GM18526 (cell line): ENCODE results near the gene RNF157.

Source experiments
- POLR2A ChIP-seq: IDR thresholded peaks from 3 replicates; pipeline ENCODE4 v1.6.1; 2011; ENCODE audit not compliant: insufficient read length; ENCODE audit errors: extremely low read depth

The RNF157 gene

DNA sequence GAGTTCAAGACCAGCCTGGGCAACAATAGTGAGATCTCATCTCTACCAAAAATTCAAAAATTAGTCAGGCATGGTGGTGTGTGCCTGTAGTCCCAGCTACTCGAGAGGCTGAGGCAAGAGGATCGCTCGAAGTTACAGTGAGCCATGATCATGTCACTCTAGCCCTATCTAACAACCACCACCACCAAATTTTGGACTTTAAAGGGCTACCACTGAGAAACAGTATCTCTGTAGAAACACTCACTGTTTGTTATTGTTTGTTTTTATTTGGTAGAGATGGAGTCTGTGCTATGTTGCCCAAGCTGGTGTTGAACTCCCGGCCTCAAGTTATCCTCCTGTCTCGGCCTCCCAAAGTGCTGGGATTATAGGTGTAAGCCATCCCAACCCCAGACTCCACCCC is 23.6 kb upstream of the RNF157 start:
- TF ChIP-seq POLR2A: no peak

GRCh38 chr17:76262732-76263344 is 22.5 kb upstream of the RNF157 start:
- no peak for TF ChIP-seq POLR2A

DNA sequence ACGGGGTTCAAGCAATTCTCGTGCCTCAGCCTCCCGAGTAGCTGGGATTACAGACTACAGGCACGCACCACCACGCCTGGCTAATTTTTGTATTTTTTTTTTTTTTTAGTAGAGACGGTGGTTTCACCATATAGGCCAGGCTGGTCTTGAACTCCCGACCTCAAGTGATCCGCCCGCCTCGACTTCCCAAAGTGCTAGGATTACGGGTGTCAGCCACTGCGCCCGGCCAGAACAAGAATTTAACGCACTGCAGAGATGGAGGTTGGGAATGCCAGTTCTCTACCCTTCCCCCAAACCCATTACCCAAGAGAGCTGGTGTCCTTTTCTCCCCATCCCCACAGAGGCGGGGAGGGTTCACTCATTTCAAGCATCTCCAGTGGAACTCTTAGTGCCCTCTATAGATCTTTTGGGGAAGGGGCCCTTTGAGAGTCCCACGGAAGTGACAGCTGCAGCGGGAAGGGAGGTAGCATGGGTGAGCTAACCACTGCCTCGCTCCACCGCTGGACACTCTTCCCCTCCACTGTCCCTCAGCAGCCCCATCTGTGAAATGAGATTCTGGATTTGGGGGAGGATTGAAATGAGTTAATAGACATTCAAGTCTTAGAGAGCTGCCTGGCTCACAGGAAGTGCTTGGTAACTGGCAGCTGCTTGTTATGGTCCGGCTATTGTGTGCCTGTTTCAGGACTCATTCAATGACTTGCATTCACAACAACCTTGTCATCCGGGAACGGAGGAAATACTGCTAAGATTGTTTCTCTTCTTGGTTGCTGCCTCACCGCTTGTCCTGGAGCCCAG is 21.3 kb upstream of the RNF157 start:
- TF ChIP-seq POLR2A: no peak

- TF ChIP-seq POLR2A: peak; percentile 27
Observed at GRCh38 chr17:76260669-76261068, 20.4 kb upstream of the RNF157 start.

DNA sequence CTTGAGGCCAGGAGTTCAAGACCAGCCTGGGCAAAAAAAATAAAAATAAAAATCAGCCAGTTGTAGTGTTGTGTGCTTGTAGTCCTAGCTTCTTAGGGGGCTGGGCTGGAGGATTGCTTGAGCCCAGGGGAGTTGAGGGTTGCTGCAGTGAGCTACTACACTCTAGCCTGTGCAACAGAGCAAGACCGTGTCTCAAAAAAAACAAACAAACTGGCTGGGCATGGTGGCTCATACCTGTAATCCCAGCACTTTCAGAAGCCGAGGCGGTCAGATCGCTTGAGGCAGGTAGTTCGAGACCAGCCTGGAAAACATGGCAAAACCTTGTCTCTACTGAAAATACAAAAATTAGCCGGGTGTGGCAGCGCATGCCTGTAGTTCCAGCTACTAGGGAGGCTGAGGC is 19.9 kb upstream of the RNF157 start:
- TF ChIP-seq POLR2A: no peak

DNA sequence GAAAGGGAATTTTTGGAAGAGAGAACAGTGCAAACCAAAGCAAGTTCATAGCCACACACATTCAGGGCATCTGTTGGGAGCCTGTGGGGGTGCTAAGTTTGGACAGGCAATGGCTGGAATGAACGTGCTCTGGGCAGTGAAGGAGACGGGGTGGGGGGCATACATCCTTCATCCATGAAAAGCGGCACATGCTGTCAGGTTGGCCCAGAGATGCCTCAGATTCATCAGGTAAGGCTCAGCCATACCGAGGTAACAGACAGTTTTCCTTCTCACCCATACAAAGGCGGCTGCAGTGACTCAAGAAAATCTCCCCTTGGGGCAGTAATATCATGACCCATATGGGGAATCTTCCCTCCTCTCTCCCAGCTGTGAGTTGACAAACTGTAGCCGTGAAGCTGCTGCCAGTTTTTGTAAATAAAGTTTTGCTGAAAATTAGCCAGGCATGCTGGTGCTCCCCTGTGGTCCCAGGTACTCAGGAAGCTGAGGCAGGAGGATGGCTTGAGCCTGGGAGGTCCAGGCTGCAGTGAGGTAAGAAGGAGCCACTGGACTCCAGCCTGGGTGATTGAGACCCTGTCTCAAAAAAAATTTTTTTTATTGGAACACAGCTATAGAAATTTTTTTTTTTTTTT is 15.6 kb upstream of the RNF157 start:
- no peak for TF ChIP-seq POLR2A

DNA sequence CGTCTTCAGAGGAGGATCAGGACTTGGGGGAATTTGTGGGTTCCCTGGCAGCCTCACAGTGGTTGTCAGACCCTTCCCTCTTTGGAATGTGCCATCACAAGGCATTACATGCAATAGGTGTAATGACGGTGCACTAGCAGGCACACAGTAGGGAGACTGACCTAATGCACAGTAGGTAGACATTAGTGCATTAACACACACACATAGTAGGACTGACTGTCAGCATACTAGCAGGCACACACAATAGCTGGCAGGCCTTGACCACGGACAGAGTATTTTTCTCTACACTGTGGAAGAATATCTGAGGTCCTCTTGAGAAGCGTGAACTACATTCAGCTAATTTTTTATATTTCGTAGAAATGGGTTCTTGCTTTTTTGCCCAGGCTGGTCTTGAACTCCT is 14.0 kb upstream of the RNF157 start:
- TF ChIP-seq POLR2A: no peak

- no peak for TF ChIP-seq POLR2A
Observed at GRCh38 chr17:76253841-76254240, 13.5 kb upstream of the RNF157 start.

DNA sequence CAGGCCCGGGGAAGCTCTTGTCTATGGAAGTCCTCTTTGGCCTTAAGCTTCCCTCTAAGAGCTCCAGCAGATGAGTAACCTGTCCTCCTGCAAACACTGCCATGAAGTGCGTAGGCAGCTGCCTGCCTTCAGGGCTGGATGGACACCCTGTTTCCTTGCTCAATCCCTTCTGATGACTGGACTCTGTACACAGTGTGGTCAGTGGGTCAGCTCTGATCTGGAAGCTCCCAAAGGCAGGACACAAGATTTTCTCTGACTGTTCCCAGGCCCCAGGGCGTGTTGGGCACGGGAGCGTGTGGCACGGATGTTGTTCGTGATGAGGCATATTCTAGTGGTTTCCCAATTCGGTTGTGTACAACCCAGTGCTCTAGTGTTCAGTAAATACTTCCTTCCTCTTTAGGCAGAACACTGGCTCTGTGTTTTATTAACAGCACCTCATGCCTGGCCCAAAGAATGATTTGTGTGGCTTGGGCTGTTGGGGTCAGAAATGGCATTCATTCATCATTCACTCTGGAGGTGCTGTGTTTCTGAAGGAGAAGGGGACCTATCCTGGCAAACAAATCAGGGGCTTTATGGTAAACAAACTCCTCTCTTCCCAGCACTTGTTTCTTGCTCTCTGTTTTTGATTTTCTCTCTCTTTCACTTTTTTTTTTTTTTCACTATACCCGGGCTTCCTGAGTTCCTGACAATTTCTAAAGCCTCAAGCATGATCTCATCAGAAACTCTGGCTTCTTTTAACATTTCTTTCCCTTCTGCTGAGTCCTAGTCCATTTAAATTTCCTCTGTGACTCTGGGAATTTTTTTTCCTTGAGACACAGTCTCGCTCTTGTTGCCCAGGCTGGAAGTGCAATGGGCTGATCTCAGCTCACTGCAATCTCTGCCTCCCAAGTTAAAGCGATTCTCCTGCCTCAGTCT is 12.0 kb upstream of the RNF157 start:
- no peak for TF ChIP-seq POLR2A

GRCh38 chr17:76251478-76252039 is 11.3 kb upstream of the RNF157 start:
- TF ChIP-seq POLR2A: no peak

DNA sequence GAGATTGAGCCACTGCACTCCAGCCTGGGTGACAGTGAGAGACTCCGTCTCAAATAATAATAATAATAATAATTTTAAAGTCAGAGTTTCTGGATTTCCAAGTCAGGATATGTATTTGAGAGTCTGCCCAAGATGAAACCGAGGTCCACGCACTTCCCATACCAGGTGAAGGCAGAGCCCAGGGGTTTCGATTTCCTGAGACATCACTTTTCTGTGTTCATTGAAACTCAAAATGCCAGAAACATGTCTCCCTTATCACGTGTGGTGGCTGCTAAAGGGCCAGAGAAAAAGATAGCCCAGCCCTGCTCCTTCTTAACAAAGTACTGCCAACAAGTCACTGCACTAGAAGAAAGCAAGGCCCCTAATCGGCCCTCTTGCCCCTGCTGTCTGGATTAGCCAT is 9.8 kb upstream of the RNF157 start:
- no peak for TF ChIP-seq POLR2A

- TF ChIP-seq POLR2A: no peak
Observed at GRCh38 chr17:76248013-76248782, 7.9 kb upstream of the RNF157 start.

DNA sequence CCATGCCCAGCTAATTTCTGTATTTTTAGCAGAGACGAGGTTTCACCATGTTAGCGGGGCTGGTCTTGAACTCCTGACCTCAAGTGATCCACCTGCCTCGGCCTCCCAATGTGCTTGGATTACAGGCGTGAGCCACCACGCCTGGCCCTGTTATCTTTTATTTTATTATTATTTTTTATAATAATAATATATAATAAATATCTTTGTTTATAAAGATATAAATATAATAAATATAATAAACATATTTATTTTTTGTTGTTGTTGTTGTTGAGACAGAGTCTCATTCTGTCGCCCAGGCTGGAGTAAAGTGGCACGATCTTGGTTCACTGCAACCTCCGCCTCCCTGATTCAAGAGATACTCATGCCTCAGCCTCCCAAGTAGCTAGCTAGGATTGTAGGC is 7.0 kb upstream of the RNF157 start:
- TF ChIP-seq POLR2A: no peak
